ENCODE measurements around the gene ZBTB4. TPM values are rescaled to one million over a fixed set of nuclear protein-coding genes. Genes with fewer than 3 reads are reported as not detected.

The ZBTB4 gene
- total RNA-seq, 3 donors from 2014 or later, result 16.6 to 93.9 (median 18.5) TPM

DNA sequence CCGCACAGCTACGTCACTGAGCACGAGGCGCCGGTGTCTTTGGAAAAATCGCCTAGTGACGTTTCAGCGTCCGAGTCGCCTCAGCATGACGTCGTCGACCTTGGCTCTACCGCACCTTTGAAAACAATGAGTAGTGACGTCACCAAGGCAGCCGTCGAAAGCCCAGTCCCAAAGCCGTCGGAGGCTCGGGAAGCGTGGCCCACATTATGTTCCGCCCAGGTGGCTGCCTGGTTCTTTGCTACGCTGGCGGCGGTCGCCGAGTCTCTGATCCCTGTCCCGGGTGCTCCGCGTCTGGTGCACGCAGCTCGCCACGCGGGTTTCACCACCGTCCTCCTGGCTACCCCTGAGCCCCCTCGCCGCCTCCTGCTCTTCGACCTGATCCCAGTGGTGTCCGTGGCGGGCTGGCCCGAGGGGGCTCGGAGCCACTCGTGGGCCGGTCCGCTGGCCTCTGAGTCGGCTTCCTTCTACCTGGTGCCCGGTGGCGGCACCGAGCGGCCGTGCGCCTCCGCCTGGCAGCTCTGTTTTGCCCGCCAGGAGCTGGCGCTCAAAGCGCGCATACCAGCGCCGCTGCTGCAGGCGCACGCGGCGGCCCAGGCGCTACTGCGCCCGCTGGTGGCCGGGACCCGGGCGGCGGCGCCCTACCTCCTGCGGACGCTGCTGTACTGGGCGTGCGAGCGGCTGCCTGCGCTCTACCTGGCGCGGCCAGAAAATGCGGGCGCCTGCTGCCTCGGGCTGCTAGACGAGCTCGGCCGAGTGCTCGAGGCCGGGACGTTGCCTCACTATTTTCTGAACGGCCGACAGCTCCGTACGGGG, 42.7 kb downstream of the ZBTB4 start:
- peak; percentile 84 for ATAC-seq
- peaks cover 26% of the 10 kb centered on the region for H3K4me1 ChIP-seq (ENCODE audit: low read depth)
- DNase-seq, result peak; percentile 87 to 91 (median 90)
- no peaks in the 10 kb centered on the region for H3K36me3 ChIP-seq (ENCODE audit: low read depth)
- peak overlapping the region; percentile 3 for H3K4me3 ChIP-seq
- H3K9me3 ChIP-seq, result no peaks in the 10 kb centered on the region
- intact Hi-C loops (cut with DNase I, micrococcal nuclease), result no loop called here
- TF ChIP-seq, protein P1, sequence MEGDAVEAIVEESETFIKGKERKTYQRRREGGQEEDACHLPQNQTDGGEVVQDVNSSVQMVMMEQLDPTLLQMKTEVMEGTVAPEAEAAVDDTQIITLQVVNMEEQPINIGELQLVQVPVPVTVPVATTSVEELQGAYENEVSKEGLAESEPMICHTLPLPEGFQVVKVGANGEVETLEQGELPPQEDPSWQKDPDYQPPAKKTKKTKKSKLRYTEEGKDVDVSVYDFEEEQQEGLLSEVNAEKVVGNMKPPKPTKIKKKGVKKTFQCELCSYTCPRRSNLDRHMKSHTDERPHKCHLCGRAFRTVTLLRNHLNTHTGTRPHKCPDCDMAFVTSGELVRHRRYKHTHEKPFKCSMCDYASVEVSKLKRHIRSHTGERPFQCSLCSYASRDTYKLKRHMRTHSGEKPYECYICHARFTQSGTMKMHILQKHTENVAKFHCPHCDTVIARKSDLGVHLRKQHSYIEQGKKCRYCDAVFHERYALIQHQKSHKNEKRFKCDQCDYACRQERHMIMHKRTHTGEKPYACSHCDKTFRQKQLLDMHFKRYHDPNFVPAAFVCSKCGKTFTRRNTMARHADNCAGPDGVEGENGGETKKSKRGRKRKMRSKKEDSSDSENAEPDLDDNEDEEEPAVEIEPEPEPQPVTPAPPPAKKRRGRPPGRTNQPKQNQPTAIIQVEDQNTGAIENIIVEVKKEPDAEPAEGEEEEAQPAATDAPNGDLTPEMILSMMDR (IDR thresholded peaks at IDR 0.05), result peak; percentile 80

DNA sequence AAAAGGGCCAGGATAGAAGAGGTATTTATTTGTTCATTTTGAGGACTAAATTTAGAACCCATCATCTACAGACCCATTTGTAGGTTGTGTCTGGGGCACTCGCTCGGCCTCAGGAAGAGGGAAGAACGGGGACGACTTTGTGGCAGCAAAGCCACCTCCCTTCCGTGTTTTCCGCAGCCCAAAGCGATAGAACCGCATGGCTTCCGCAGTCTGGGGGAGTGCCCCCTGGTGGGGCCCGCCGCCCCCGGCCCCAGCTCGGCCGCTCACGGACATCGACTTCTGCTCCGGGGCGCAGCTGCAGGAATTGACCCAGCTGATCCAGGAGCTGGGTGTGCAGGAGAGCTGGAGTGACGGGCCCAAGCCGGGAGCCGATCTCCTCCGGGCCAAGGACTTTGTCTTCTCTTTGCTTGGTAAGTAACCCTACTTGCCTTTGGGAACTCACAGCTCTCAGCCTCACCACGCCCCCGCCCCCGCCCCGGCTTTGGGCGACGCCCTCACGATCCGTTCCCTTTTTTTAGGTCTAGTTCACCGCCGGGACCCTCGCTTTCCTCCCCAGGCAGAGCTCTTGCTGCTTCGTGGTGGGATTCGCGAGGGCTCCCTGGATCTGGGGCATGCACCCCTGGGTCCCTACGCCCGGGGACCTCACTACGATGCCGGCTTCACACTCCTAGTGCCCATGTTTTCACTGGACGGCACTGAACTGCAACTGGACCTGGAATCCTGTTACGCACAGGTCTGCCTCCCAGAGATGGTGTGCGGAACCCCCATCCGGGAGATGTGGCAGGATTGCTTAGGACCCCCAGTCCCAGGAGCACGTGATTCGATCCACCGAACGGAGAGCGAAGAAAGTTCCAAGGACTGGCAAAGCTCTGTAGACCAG, 43.5 kb downstream of the ZBTB4 start:
- Histone ChIP-seq H3K4me3 (peak overlapping the region; percentile 32), H3K36me3 (ENCODE audit: low read depth) (no peaks in the 10 kb centered on the region), H3K4me1 (ENCODE audit: low read depth) (peaks cover 26% of the 10 kb centered on the region), H3K9me3 (no peaks in the 10 kb centered on the region)
- ATAC-seq, result peak; percentile 46
- TF ChIP-seq, protein P1 (IDR thresholded peaks at IDR 0.05), result no peak
- intact Hi-C loops (cut with DNase I, micrococcal nuclease), result loop anchor here in 1 of 2 donors (2.0 kb wide), 1 partner anchor 125 kb away; the partner anchor contains the start of gene SENP3
- peak; percentile 71 to 83 (median 78) for DNase-seq

DNA sequence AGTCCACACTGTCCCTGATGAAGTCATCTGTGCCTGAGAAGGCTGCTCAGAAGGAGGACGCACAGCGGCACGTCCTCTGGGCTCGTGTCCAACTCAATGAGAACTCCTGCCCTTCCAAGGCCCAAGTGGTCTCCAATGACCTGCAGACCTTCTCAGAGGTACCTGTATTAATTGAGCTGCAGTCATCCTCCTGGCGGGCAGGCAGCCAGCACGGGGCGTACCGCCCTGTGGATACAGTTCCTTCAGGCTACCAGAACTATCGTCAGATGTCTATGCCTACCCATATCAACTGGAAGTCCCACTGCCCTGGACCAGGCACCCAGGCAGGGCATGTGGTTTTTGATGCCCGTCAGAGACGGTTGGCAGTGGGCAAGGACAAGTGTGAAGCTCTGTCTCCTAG, 47.1 kb downstream of the ZBTB4 start:
- no peak for DNase-seq
- ATAC-seq, result no peak
- intact Hi-C loops (cut with DNase I, micrococcal nuclease), result no loop called here

DNA sequence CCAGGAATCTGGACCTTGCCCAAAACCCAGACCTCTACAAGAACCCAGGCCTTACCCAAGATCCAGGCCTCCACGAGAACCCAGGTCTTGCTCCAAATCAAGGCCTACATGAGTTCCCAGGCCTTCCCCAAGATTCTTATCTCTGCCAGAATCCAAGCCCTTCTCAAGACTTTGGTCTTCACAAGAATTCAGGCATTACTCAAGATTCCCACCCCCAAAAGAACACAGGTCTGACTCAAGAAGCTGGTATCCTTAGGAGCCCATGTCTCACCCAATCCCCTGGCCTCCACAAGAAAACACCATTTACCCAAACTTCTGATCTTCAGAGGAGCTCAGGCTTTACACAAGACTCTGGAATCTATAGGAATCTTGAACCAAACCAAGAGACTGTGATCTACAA, 48.2 kb downstream of the ZBTB4 start:
- Histone ChIP-seq H3K36me3 (ENCODE audit: low read depth) (no peaks in the 10 kb centered on the region), H3K9me3 (no peaks in the 10 kb centered on the region), H3K4me1 (ENCODE audit: low read depth) (no peaks in the 10 kb centered on the region), H3K4me3 (no peak overlapping the region)
- TF ChIP-seq, protein P1 (IDR thresholded peaks at IDR 0.05), result no peak
- DNase-seq, result no peak
- intact Hi-C loops (cut with DNase I, micrococcal nuclease), result no loop called here
- ATAC-seq, result no peak

More for the DNA sequence above, 47.1 kb downstream of the ZBTB4 start:
- H3K36me3 ChIP-seq (ENCODE audit: low read depth), result no peaks in the 10 kb centered on the region
- peaks cover 3% of the 10 kb centered on the region for H3K4me1 ChIP-seq (ENCODE audit: low read depth)
- no peak overlapping the region for H3K4me3 ChIP-seq
- TF ChIP-seq, protein P1 (IDR thresholded peaks at IDR 0.05), result no peak
- H3K9me3 ChIP-seq, result no peaks in the 10 kb centered on the region

DNA sequence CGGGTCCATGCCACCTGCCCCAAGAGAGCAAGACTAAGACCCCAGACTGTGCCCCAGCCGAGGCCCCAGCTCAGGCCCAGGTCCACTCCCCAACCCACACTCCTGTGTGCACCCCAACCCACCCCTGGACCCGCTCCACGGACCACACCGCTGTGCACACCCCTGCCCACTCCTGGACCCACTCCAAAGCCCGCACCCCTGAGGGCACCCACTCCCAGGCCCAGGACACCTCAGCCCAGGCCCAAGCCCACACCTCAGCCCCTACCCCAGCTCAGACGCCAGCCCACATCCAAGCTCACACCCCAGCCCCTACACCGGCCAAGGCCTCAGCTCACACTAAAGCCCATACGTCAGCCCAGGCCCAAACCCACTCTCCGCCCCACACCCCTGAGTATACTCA, 49.7 kb downstream of the ZBTB4 start:
- H3K9me3 ChIP-seq, result no peaks in the 10 kb centered on the region
- intact Hi-C loops (cut with DNase I, micrococcal nuclease), result no loop called here
- H3K36me3 ChIP-seq (ENCODE audit: low read depth), result no peaks in the 10 kb centered on the region
- H3K4me3 ChIP-seq, result no peak overlapping the region
- TF ChIP-seq, protein P1 (IDR thresholded peaks at IDR 0.05), result no peak
- H3K4me1 ChIP-seq (ENCODE audit: low read depth), result no peaks in the 10 kb centered on the region
- ATAC-seq (no peak), DNase-seq (no peak)
